H1 (cell line): ENCODE results near the gene FRMD4A. TPM values are rescaled to one million over a fixed set of nuclear protein-coding genes. Genes with fewer than 3 reads are reported as not detected.

ENCODE experiments used
- CTCF ChIA-PET: fragments of 300-600 bp; sonication (Branson Sonifier 250); formaldehyde crosslinking; loops from one replicate; lab custom pipeline; 2021; ENCODE audit not compliant: partially characterized antibody; lab: Charles Lee
- POLR2A ChIA-PET: fragments of 300-600 bp; sonication (Branson Sonifier 250); formaldehyde crosslinking; loops from one replicate; lab custom pipeline; 2021; ENCODE audit warnings: inconsistent platforms; ENCODE audit not compliant: partially characterized antibody; lab: Charles Lee
- DNase-seq, 2 experiments: peaks; one replicate each; pipeline versions ENCODE4 v3.0.0 to v3.0.0-alpha.2; 2010 to 2022; ENCODE audit warnings: low spot score in 2 of 2, low read depth in 1 of 2, mixed read lengths in 1 of 2
- FAIRE-seq: peaks from 2 replicates; lab custom pipeline; 2011; peaks lifted over from hg19 to GRCh38; lab: Jason Lieb, UNC
- H2AFZ ChIP-seq: 2 replicates; pipeline ENCODE4 v1.8.1; 2012; ENCODE audit warnings: low read length, inconsistent platforms
- H2AK5ac ChIP-seq: 2 replicates; pipeline ENCODE4 v1.6.1; 2013; ENCODE audit warnings: low read depth, low read length
- H2BK120ac ChIP-seq: replicated peaks from 2 replicates; pipeline ENCODE3; 2013; ENCODE audit warnings: low read depth, low read length, inconsistent platforms
- H2BK12ac ChIP-seq: 2 replicates; pipeline ENCODE4 v1.6.1; 2013; ENCODE audit warnings: low read depth, low read length
- H2BK15ac ChIP-seq: 2 replicates; pipeline ENCODE4 v1.6.1; 2013; ENCODE audit warnings: low read length
- H2BK20ac ChIP-seq: 2 replicates; pipeline ENCODE4 v1.6.1; 2013; ENCODE audit warnings: low read length
- H2BK5ac ChIP-seq: 2 replicates; pipeline ENCODE4 v1.6.1; 2013; ENCODE audit warnings: low read depth, low read length
- H3K14ac ChIP-seq: 2 replicates; pipeline ENCODE4 v1.6.1; 2013; ENCODE audit warnings: inconsistent platforms; ENCODE audit not compliant: insufficient read length
- H3K18ac ChIP-seq: 2 replicates; pipeline ENCODE4 v1.6.1; 2013; ENCODE audit warnings: low read length; ENCODE audit errors: extremely low read depth
- H3K23ac ChIP-seq: 2 replicates; pipeline ENCODE4 v1.6.1; 2013; ENCODE audit warnings: inconsistent platforms; ENCODE audit not compliant: insufficient read length
- H3K23me2 ChIP-seq: 2 replicates; pipeline ENCODE4 v1.6.1; 2013; ENCODE audit warnings: low read depth, low read length
- H3K27ac ChIP-seq: 2 replicates; pipeline ENCODE4 v1.6.1; 2011; ENCODE audit warnings: low read depth, low read length, inconsistent platforms
- H3K27me3 ChIP-seq, 4 experiments: replicated peaks in 1 of 4; 1 replicate in 1 of 4; 2 replicates in 3 of 4; pipeline versions ENCODE4 v1.6.1 to v1.8.1; 2011 to 2013; ENCODE audit warnings: low read length in 3 of 4, mild to moderate bottlenecking in 3 of 4, inconsistent platforms in 2 of 4, mixed read lengths in 2 of 4, moderate library complexity in 1 of 4; ENCODE audit not compliant: control insufficient read depth in 3 of 4, insufficient read depth in 3 of 4; ENCODE audit errors: extremely low read depth in 1 of 4
- H3K36me3 ChIP-seq, 4 experiments: 2 replicates each; pipeline versions ENCODE4 v1.6.1 to v1.8.1; 2011 to 2013; ENCODE audit warnings: mild to moderate bottlenecking in 4 of 4, low read length in 3 of 4, moderate library complexity in 2 of 4, control low read depth in 1 of 4, inconsistent platforms in 1 of 4; ENCODE audit not compliant: insufficient read depth in 4 of 4, control insufficient read depth in 2 of 4
- H3K4ac ChIP-seq: replicated peaks from 2 replicates; pipeline ENCODE3; 2013; ENCODE audit warnings: low read length, low read depth, mixed read lengths, inconsistent platforms; ENCODE audit not compliant: insufficient read length
- H3K4me1 ChIP-seq, 4 experiments: replicated peaks in 1 of 4; 1 replicate in 1 of 4; 2 replicates in 3 of 4; pipeline versions ENCODE4 v1.6.1 to v1.8.1; 2011 to 2013; ENCODE audit warnings: low read length in 3 of 4, inconsistent platforms in 2 of 4, mixed read lengths in 1 of 4; ENCODE audit not compliant: insufficient read depth in 4 of 4, control insufficient read depth in 3 of 4
- H3K4me2 ChIP-seq, 2 experiments: 2 replicates each; pipeline versions ENCODE4 v1.6.1 to v1.8.1; 2011 to 2013; ENCODE audit warnings: low read depth in 2 of 2, low read length in 2 of 2, control low read depth in 1 of 2, inconsistent platforms in 1 of 2, mild to moderate bottlenecking in 1 of 2; ENCODE audit not compliant: insufficient read depth in 1 of 2
- H3K4me3 ChIP-seq, 4 experiments: fragments of 200-600, 300-600 bp in 1 of 4; sonication (generic), shearing (Covaris generic), sonication (Bioruptor Twin) in 1 of 4; 2 replicates each; pipeline versions ENCODE4 v1.5.1 to v1.8.1; 2011 to 2016; ENCODE audit warnings: low read length in 4 of 4, low read depth in 3 of 4, control low read depth in 2 of 4, inconsistent platforms in 2 of 4, mild to moderate bottlenecking in 2 of 4, mixed read lengths in 1 of 4, moderate library complexity in 1 of 4; ENCODE audit not compliant: insufficient read depth in 2 of 4; ENCODE audit errors: extremely low read depth in 1 of 4
- H3K56ac ChIP-seq: replicated peaks from 2 replicates; pipeline ENCODE3; 2013; ENCODE audit warnings: low read depth, mild to moderate bottlenecking, mixed read lengths, low read length, inconsistent platforms; ENCODE audit not compliant: insufficient read length
- H3K79me1 ChIP-seq: 2 replicates; pipeline ENCODE4 v1.6.1; 2013; ENCODE audit warnings: low read depth, low read length, control low read depth
- H3K79me2 ChIP-seq, 2 experiments: 2 replicates each; pipeline versions ENCODE4 v1.6.1 to v1.8.1; 2012 to 2013; ENCODE audit warnings: low read length in 2 of 2, mild to moderate bottlenecking in 2 of 2, inconsistent platforms in 1 of 2; ENCODE audit not compliant: insufficient read depth in 2 of 2, control insufficient read depth in 1 of 2
- H3K9ac ChIP-seq, 4 experiments: replicated peaks in 1 of 4; 1 replicate in 1 of 4; 2 replicates in 3 of 4; pipeline versions ENCODE4 v1.6.1 to v1.8.1; 2011 to 2013; ENCODE audit warnings: low read depth in 3 of 4, low read length in 3 of 4, control low read depth in 2 of 4, mild to moderate bottlenecking in 2 of 4, moderate library complexity in 2 of 4, inconsistent platforms in 1 of 4; ENCODE audit errors: extremely low read depth in 1 of 4
- H3K9me3 ChIP-seq, 2 experiments: 2 replicates each; pipeline versions ENCODE4 v1.6.1 to v1.8.1; 2012 to 2013; ENCODE audit warnings: mild to moderate bottlenecking in 2 of 2, moderate library complexity in 2 of 2, control low read depth in 1 of 2, inconsistent platforms in 1 of 2, low read depth in 1 of 2, low read length in 1 of 2, mixed read lengths in 1 of 2; ENCODE audit not compliant: insufficient read depth in 2 of 2
- H4K20me1 ChIP-seq, 2 experiments: replicated peaks in 1 of 2; 2 replicates each; pipeline versions ENCODE3 to v1.8.1; 2011 to 2013; ENCODE audit warnings: inconsistent platforms in 2 of 2, low read length in 2 of 2, mild to moderate bottlenecking in 1 of 2; ENCODE audit not compliant: insufficient read depth in 2 of 2, control insufficient read depth in 1 of 2
- H4K5ac ChIP-seq: 2 replicates; pipeline ENCODE4 v1.6.1; 2013; ENCODE audit warnings: low read length, low read depth, mixed read lengths, inconsistent platforms; ENCODE audit not compliant: insufficient read length
- H4K8ac ChIP-seq: 2 replicates; pipeline ENCODE4 v1.8.0; 2013; ENCODE audit warnings: mild to moderate bottlenecking, moderate library complexity, low read length, inconsistent platforms; ENCODE audit not compliant: insufficient read depth; ENCODE audit errors: extremely low read depth
- H4K91ac ChIP-seq: replicated peaks from 2 replicates; pipeline ENCODE3; 2013; ENCODE audit warnings: low read length, mixed read lengths, inconsistent platforms; ENCODE audit not compliant: insufficient read length
- HDAC2 ChIP-seq, 2 experiments: fragments of 300-600 bp in 1 of 2; sonication (generic) in 1 of 2; IDR thresholded peaks; 2 replicates each; pipeline ENCODE4 v1.6.1; 2011 to 2012; ENCODE audit warnings: low read depth in 2 of 2, low read length in 2 of 2, mild to moderate bottlenecking in 2 of 2, moderate library complexity in 2 of 2, borderline replicate concordance in 1 of 2, inconsistent platforms in 1 of 2
- NANOG ChIP-seq: IDR thresholded peaks from 2 replicates; pipeline ENCODE4 v1.6.1; 2011; ENCODE audit warnings: low read length, low read depth, mild to moderate bottlenecking, inconsistent platforms; ENCODE audit not compliant: insufficient read depth, poor library complexity, severe bottlenecking
- POLR2A ChIP-seq, 2 experiments: IDR thresholded peaks; 1 replicate in 1 of 2; 2 replicates in 1 of 2; pipeline ENCODE4 v1.6.1; 2011; ENCODE audit warnings: low read depth in 2 of 2, low read length in 2 of 2, mild to moderate bottlenecking in 2 of 2; ENCODE audit errors: control extremely low read depth in 1 of 2
- RAD21 ChIP-seq, 2 experiments: IDR thresholded peaks in 1 of 2; conservative IDR thresholded peaks in 1 of 2; 2 replicates each; pipeline ENCODE4 v1.6.1; 2011; ENCODE audit warnings: low read depth in 2 of 2, low read length in 2 of 2, improper control_type of control experiment in 1 of 2, inconsistent platforms in 1 of 2, mild to moderate bottlenecking in 1 of 2, moderate library complexity in 1 of 2
- SP2 ChIP-seq: IDR thresholded peaks from 2 replicates; pipeline ENCODE4 v1.6.1; 2012; ENCODE audit warnings: mild to moderate bottlenecking, low read length, inconsistent platforms
- YY1 ChIP-seq: IDR thresholded peaks from 2 replicates; pipeline ENCODE4 v1.6.1; 2011; ENCODE audit warnings: low read depth, mild to moderate bottlenecking, low read length
- WGBS, 2 experiments: shearing (Covaris generic) in 1 of 2; methylation state at CpG; one replicate each; pipeline versions ENCODE4 v1.1.6 to v1.1.7; 2013 to 2015; ENCODE audit warnings: low lambda C conversion rate in 2 of 2, mixed read lengths in 2 of 2, inconsistent platforms in 1 of 2, low coverage in 1 of 2, missing lambda C conversion rate in 1 of 2; ENCODE audit not compliant: insufficient replicate concordance in 2 of 2, insufficient coverage in 1 of 2, insufficient read length in 1 of 2; ENCODE audit errors: extremely low coverage in 1 of 2, missing lambda C conversion rate in 1 of 2; 5-methylcytosine and 5-hydroxymethylcytosine counted together
- polyA plus RNA-seq, 7 experiments: library from polyadenylated mRNA; depleted of rRNA in 3 of 7; stranded (reverse) in 5 of 7; unstranded in 2 of 7; fragments of >200 nt in 5 of 7; fragments of 200-250 nt in 2 of 7; gene quantifications; 1 replicate in 5 of 7; 2 replicates in 1 of 7; 4 replicates in 1 of 7; pipeline versions ENCODE4 v1.2.1 to v1.2.3, GENCODE V29; 2011 to 2013; ENCODE audit warnings: missing spikeins in 2 of 7, mixed read lengths in 2 of 7
- total RNA-seq: library from RNA; stranded (reverse); fragmentation: NEBNext Ultra II Directional; extraction: Animal tissue kit (Norgen Biotek cat#: 25700); gene quantifications from 2 replicates; pipeline ENCODE4 v1.2.1, GENCODE V29; 2021
- TF ChIP-seq, protein P1 (sequence below): IDR thresholded peaks from 2 replicates; pipeline ENCODE4 v1.6.1; 2012; ENCODE audit warnings: inconsistent platforms

Gene FRMD4A
- total and polyA plus RNA-seq, 2 of the 8 experiments (the other 6 are each of a cell fraction or from before 2014, with no cell fraction given) = 38.6 to 39.6 TPM

DNA sequence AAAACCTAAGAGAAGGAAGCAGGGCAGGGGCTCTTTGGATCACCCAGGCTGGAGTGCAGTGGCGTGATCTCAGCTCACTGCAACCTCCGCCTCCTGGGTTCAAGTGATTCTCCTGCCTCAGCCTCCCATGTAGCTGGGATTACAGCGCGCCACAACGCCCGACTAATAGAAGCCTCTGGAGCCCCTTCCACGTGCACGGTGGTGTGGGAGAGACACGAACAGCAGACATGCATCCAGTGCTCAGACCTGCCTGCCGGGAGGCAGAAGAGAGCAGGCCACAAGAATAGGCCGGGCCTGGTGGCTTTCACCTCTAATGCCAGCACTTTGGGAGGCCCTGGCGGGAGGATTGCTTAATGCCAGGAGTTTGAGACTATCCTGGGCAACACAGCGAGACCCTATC lies 647.7 kb downstream of the FRMD4A start:
- Histone ChIP-seq H3K4me2 (no peak overlapping the region), H2BK120ac (no peak overlapping the region), H3K18ac (no peak overlapping the region), H3K27me3 (no peaks in the 10 kb centered on the region), H2AK5ac (no peak overlapping the region), H2BK12ac (no peak overlapping the region), H3K79me2 (no peaks in the 10 kb centered on the region), H3K9ac (no peak overlapping the region), H3K56ac (no peak overlapping the region), H2BK15ac (no peak overlapping the region), H2AFZ (no peak overlapping the region), H3K36me3 (peaks cover 0 to 3% (median 1%) of the 10 kb centered on the region in 4 experiments; a peak in 2 of 8 replicates), H4K20me1 (no peaks in the 10 kb centered on the region), H3K4me3 (no peak overlapping the region), H3K9me3 (no peaks in the 10 kb centered on the region), H4K8ac (no peak overlapping the region), H2BK20ac (no peak overlapping the region), H3K23ac (no peak overlapping the region), H3K4me1 (peaks cover 0 to 4% (median 0%) of the 10 kb centered on the region in 4 experiments; a peak in 2 of 7 replicates), H4K5ac (no peak overlapping the region), H3K4ac (no peak overlapping the region), H4K91ac (no peak overlapping the region), H3K27ac (no peak overlapping the region), H3K14ac (no peak overlapping the region), H3K23me2 (no peaks in the 10 kb centered on the region), H3K79me1 (no peaks in the 10 kb centered on the region), H2BK5ac (no peak overlapping the region)
- 90% methylated on average over 11 of the region's 13 CpGs; no CpG with 5 or more reads in 1 of the 2 experiments for WGBS, 2 experiments
- CTCF ChIA-PET = interaction anchor here (1.2 kb wide), 1 partner anchor 23 kb away, joined by 6 read pairs; no protein-coding TSS in a partner anchor
- TF ChIP-seq NANOG = no peak
- TF ChIP-seq HDAC2 (IDR thresholded peaks at IDR 0.05; ENCODE audit: borderline replicate concordance in 1 of 2, low read depth in 2 of 2, low read length in 2 of 2) = no peak
- TF ChIP-seq, protein P1, sequence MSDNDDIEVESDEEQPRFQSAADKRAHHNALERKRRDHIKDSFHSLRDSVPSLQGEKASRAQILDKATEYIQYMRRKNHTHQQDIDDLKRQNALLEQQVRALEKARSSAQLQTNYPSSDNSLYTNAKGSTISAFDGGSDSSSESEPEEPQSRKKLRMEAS = no peak
- no peak for TF ChIP-seq POLR2A (IDR thresholded peaks at IDR 0.05; ENCODE audit: control extremely low read depth in 1 of 2, low read depth in 2 of 2, low read length in 2 of 2)
- TF ChIP-seq SP2 = no peak
- TF ChIP-seq YY1 = no peak
- no peak for TF ChIP-seq RAD21 (IDR thresholded peaks at IDR 0.05 in 1 of 2, conservative IDR thresholded peaks at IDR 0.05 in 1 of 2; ENCODE audit: low read depth in 2 of 2, low read length in 2 of 2)
- FAIRE-seq = no peak
- DNase-seq = no peak
- POLR2A ChIA-PET = interaction anchor here (1.2 kb wide), 1 partner anchor 48 kb away, joined by 3 read pairs; no protein-coding TSS in a partner anchor
